Nucleus accumbens (tissue), 56 donors: ENCODE data around the gene DIP2B.
"Not testable (repeated sequence)": the region's sequence is repeated elsewhere in the genome, so short reads cannot be mapped to it uniquely, and the experiment has no call there.

Source experiments
- DNase-seq, 56 donors: peaks; one replicate each; lab custom pipeline; 2025; lab: John Stamatoyannopoulos, UW

The DIP2B gene

DNA sequence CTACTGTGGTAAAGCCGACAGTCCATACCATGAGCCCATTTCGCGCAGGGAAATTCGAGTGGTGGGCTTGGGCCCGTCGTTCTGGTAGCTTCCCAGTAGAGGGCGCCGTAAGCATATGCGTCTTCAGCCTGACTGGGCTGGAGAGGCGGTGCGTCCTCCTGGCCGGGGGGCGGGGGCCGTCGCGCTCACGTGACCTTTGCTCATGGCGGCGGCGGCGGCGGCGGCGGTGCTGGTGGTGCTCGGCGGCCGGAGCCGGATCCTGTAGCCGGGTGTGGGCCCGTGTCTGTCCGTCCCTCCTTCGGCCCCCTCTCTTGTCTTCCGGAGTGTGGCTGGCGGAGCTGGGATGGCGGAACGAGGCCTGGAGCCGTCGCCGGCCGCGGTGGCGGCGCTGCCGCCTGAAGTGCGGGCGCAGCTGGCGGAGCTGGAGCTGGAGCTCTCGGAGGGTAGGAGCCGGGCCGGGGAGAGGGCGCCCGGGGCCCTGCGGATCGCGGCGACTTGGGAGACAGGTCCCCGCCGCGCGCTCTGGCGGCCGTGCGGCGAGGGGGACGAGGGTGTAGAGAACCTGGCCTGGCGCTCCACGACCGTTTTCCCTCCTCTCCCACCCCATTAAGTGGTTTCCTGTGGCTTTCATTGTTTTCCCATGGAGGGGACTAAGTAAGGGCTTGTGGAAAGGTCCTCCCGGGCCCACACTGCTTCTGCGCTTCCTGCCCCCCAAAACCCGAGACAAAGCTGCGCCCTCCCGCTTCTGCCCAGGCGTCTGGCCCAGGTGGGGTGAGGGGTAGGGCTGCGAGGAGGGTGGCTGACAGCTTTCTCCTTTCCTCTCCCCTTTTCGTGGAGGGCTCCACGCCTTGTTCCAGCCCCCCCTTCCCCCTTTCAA lies at the start of gene DIP2B:
Gene DIP2B, plus strand, starts transcription at position 188 of the 877 bp plus-strand sequence. Its CDS starts 156 bp downstream, at position 344.
- peak in 55 of 56 donors; percentile 65 to 97 (median 87) for DNase-seq

GRCh38 chr12:50458606-50459005 lies 46.2 kb upstream of the DIP2B start:
- no peak for DNase-seq

DNA sequence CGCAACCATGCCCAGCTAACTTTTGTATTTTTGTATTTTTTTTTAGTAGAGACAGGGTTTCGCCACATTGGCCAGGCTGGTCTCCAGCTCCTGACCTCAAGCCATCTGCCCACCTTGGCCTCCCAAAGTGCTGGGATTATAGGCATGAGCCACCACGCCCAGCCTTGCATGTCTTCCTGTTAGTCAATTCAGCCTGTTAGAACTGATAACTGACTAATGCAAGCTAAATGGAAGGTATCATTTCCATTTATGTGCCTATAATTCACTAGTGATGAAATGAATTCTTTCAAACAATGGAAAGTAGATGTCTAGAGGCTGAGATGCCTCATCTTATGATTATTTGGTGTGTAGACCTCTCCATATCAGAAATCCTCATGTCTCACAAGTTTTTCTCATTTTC lies 37.3 kb upstream of the DIP2B start:
- DNase-seq: no peak

DNA sequence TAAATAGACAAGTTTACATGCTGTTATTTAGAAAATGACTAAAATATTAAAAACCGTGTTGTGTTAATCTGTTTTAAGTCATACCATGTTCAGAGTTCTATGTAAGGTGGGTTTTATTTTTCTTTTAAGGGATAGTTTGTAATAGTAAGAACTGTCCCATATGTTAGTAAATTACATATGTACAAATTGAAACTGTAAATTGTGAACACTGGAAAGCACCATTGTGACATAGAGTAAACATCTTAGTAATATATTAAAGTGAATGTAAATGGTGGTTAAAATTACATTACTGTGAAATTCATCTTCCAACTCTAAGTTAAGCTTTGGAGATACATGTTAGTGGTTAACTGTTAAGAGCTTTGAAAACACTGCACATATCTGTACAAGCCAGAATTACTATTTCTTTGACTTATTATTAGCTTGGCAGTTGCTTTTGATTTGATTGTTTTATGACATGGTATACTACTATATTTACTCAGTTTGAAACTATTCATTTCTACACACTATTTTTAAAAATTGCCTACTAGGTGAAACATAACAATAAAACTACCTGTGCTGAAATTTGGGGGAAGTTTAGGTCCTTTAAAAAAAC lies 27.4 kb upstream of the DIP2B start:
- DNase-seq: no peak

DNA sequence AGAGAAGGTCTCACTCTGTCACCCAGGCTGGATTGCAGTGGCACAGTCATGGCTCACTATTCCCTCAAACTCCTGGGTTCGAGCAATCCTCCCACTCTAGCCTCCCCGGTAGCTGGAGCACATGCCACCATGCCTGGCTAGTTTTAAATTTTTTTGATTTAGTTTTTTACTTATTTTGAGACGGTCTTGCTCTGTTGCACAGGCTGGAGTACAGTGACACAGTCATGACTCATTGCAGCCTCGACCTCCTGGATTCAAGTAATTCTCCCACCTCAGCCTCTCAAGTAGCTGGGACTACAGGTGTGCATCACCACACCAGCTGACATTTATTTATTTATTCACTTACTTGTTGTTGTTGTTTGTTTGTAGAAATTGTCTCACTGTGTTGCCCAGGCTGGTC lies 22.2 kb upstream of the DIP2B start:
- DNase-seq: no peak

DNA sequence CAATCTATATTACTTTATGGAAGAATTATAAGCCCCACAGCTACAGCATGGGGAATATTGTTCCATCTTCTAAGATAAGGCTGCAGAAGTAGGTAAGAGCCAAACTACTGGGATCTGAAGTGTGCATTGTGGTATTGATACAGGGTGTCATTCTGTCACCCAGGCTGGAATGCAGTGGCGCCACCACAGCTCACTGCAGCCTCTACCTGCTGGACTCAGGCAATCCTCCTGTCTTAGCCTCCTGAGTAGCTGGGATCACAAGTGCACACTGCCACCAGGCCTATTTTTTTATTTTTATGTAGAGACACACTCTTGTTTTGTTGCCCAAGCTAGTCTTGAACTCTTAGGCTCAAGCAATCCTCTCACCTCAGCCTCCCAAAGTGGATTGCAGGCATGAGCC lies 21.3 kb upstream of the DIP2B start:
- DNase-seq: no peak

DNA sequence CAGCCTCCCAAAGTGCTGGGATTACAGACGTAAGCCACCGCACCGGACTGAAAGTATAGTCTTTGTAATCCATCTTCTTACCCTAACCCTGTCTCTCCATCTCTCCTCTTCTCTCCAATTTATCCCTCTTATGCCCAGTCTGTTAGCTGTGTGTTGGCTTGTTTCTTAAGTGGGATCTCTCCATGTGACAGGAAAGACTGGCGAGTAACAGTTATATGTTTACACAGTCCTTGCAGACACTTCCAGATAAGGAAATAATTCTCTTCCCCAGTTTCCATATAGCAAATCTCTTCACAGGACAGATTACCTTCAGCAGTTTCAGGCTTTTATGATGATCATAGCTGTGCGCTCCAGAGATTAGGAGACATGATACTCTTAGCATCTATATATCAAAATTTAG lies 16.0 kb upstream of the DIP2B start:
- no peak for DNase-seq

DNA sequence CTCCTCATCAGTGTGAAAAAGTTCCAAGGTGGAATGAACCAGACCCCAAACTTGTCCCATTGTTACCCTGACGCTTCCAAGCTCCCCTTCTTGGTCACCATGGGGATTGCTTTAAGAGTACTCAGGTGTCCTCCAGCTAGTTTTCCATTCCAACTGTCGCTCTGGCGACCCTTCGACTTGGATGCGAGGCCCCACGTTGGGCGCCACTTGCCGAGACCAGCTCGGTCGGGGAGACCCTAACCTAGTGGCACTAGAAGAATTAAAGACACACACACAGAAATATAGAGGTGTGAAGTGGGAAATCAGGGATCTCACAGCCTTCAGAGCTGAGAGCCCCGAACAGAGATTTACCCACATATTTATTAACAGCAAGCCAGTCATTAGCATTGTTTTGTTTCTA lies 6.7 kb upstream of the DIP2B start:
- not testable (repeated sequence) for DNase-seq

DNA sequence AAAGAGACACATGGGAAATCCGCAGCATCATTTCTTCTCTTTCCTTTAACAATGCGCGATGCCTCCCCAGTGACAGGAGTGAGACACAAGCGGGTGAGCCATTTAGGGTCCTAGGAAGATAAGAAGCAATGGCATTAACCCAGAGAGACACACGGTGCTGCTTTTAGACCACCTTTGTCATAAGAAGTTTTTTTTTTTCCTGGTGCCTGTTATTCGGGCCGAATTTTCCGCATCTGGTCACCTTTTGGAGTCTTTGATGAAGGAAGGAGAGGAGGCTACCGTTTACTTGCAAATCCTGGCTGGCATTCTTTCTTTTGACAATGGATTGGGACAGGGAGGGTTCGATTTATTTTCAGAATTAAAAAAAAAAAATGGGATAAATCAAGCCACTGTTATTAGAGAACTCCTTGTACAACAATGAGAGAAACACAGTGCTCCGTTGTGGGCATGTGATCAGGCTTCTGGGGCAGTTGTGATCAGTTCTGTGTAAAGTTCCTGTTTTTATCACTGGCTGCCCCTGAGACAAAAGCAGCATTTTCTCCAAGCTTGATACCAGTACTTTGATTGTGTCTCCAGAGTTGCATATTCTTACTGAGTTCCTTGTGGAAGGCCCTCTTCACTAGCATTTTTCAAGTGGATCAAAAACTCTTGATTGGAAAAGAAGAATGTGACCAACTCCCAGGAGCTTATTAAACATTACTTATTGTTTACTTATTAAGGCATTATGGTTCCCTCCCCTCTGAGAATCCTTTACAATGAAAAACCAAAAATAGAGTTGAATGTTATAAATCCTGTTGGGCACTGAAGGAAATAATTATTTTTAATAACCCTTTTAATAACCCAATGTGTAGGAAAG lies 1.1 kb downstream of the DIP2B start:
- peak in 53 of 56 donors; percentile 14 to 88 (median 69) for DNase-seq

GRCh38 chr12:50506753-50507473 lies 2.1 kb downstream of the DIP2B start:
- no peak for DNase-seq

GRCh38 chr12:50507474-50507838 lies 2.7 kb downstream of the DIP2B start:
- no peak for DNase-seq

DNA sequence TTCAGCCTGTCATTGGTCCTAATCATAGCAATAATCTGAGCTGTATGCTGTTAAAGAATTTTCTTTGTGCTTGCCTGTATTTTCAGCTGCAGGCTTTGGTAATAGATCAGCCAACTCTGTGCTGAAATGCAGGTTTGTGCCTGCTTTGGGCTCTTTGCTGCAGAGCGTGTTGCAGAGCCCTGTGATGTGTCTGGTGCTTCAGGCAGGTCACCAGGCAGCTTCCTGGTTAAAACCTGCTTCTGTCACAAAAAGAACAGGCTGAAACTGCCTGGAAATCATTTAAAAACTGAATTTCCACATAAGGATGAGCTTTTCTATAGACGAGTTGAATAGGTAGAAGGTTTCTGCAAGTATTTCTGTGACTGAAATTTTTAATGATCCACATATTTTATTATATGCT lies 3.1 kb downstream of the DIP2B start:
- DNase-seq: peak in 8 of 56 donors; percentile 6 to 24 (median 16)

GRCh38 chr12:50508414-50508813 lies 3.6 kb downstream of the DIP2B start:
- DNase-seq: no peak

DNA sequence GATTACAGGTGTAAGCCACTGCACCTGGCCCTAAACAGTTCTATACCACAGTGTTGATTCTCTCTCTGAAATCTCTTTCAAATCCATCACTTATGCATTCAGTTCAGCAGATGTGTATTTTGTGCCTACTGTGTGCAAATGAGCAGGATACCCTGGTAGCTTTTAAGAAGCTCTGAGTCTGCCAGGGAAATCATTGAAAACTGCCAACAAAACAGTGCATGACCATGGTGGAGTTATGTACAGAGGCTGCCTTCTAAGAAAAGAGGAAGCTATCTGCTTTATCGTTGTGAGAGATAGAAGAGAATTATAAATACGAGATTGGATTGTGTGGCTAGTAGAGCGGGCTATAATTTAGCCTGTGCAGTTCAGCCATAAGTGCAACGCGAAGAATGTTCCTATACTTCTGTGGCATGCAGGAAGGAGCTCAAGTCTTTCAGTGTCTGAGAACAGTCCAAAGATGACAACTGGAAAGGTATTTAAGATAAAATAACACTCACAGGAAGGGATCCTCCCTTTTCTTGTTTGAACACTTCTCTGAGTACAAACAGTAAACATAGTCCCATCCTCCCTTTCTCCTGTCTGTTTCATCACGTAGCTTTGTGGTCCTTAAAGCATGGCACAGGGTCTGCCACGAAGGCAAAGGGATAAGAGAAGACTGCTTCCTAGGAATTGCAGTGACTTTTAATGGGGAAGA lies 4.3 kb downstream of the DIP2B start:
- DNase-seq: no peak

DNA sequence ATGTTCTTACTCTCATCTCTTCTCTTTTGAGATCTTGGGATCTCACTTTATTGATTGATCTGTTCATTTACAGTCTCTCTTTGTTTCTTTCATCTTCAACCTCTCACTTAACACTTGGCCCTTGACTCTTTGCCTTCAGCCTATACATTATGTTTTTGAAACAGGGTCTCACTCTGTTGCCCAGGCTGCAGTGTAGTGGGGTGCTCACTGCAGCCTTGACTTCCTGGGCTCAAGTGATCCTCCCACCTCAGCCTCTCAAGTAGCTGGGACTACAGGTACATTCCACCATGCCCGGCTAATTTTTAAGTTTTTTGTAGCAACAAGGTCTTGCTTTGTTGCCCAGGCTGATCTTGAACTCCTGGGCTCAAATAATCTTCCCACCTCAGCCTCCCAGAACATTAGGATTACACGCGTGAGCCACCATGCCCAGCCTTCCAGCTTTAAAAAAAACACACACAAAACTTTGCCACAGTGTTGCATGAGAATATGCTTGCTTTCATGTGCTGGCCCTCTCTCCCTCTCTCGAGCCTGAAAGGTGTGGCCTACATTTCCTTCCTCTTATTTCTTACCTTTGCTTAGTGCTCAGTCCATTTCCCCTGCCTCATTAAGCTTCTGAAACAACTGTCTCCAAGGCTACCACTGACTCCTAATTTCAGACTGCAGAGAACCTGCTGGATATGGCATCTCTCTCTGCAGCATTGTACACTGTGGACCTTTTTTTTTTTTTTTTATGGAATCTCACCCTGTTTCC lies 9.9 kb downstream of the DIP2B start:
- DNase-seq: no peak

- peak in 1 of 56 donors; percentile 16 for DNase-seq
These were observed 10.8 kb downstream of the DIP2B start for GRCh38 chr12:50515587-50515986.

DNA sequence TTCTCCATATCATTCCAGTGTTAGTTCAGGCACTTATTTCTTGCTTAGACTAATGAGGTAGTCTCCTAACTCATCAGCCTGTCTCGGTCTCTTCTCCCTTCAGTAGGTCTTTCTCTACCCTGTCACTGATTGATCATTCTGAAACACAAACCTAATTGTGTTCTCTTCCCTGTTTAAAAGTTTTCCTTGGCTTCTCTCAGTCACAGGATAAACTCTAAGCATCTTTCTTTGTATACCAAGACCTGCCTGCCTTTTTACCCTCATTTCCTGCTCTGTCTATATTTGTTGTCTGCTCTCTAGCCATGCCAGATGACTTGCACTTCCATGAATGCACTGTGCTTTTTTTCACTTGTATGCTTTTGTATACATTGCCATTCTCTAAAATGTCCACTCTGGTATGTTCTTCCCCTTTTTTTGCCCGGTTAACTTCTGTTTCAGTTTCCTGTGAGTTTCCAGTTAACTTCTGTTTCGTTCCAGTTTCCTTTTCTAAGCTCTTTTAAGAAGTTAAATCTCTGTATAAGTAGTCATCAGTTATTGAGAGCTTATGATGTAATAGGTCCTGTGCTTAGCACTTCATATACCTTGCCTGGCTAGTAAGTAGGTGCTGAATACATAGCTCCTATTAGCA lies 12.8 kb downstream of the DIP2B start:
- no peak for DNase-seq

GRCh38 chr12:50518090-50518489 lies 13.3 kb downstream of the DIP2B start:
- DNase-seq: no peak

DNA sequence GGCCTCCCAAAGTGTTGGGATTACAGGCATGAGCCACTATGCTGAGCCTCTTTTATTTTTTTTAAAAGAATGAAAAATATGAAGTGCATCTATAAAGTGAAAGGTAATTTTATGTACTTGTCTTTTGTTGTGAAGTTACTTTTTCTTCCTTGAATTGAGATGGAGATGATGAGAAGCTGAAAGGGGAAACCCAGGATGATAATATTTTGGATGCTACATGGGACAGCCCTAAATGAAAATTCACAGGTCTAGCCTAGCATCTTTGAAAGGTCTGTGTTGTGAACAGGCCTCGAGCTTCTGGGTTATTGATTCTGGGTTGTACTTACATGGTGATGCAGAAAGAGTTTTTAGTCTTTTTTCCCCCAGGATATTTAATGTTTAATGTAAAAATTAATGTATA lies 14.6 kb downstream of the DIP2B start:
- DNase-seq: no peak
